RWPE1 (cell line): Measurements from ENCODE around the gene SAPCD2.

Source experiments
- CTCF ChIA-PET: fragments of 350-600 bp; sonication (Branson Sonifier 250); formaldehyde crosslinking; extraction: SDS; loops from one replicate; lab custom pipeline; 2021; lab: Yijun Ruan, JAX
- POLR2A ChIA-PET: fragments of 400-600 bp; formaldehyde crosslinking; extraction: SDS; loops from one replicate; lab custom pipeline; 2020; ENCODE audit warnings: antibody characterized with exemption; ENCODE audit not compliant: low non-redundant PET; lab: Yijun Ruan, JAX
- DNase-seq: peaks from one replicate; pipeline ENCODE4 v3.0.0; 2012; ENCODE audit warnings: low spot score
- H3K27ac ChIP-seq: fragments of 450-650 bp; 2 replicates; pipeline ENCODE4 v1.5.1; 2017
- CTCF ChIP-seq: fragments of 450-650 bp; conservative IDR thresholded peaks from 2 replicates; pipeline ENCODE4 v1.5.1; 2017; ENCODE audit warnings: low read depth, mild to moderate bottlenecking

SAPCD2 gene

DNA sequence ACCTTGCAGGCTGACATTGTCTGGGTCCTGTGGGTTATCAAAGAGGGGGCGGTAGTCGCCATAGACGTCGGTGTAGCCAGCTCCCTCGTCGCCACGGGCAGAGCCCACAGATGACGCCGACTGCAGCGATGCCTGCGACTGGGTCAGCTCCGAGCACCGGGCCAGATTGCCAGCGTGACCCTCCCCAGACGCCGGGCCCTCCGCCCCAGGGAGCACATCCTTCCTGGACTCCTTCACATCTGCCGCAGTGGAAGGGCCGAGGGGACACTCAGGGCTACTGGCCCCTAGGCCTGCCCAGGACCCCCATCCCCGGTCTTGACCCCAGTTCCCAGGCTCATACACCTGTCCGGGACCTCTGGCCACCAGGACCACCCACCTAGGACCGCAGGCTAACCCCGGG lies 56.2 kb downstream of the SAPCD2 start:
- no peak overlapping the region for H3K27ac ChIP-seq
- TF ChIP-seq CTCF: no peak
- DNase-seq: no peak
- ChIA-PET POLR2A (no interaction called here), CTCF (interaction anchor here (1.3 to 3.4 kb wide), 2 partner anchors 10 to 15 kb away, joined by 5 to 22 read pairs; no protein-coding TSS in a partner anchor)

DNA sequence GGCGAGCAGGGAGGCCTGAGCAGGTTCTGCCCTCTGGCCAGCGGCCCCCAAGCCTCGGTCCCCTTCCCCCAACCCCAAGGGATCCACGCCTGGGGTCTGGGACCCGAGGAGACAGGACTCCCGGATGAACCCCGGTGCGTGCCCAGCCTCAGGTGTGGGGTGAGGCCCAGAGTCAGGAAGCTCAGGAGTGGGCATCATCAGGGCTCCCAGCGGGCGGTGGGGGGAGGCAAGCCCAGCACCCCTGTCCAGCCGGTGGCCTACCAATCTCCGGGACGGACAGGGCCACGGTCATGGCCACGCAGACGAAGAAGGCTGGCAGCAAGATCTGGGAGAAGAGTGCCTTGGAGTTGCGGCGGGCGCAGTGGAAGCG lies 56.8 kb downstream of the SAPCD2 start:
- ChIA-PET CTCF (interaction anchor here (1.2 kb wide), 1 partner anchor 15 kb away, joined by 4 read pairs; no protein-coding TSS in a partner anchor), POLR2A (no interaction called here)
- no peak for DNase-seq
- H3K27ac ChIP-seq: no peak overlapping the region
- no peak for TF ChIP-seq CTCF

DNA sequence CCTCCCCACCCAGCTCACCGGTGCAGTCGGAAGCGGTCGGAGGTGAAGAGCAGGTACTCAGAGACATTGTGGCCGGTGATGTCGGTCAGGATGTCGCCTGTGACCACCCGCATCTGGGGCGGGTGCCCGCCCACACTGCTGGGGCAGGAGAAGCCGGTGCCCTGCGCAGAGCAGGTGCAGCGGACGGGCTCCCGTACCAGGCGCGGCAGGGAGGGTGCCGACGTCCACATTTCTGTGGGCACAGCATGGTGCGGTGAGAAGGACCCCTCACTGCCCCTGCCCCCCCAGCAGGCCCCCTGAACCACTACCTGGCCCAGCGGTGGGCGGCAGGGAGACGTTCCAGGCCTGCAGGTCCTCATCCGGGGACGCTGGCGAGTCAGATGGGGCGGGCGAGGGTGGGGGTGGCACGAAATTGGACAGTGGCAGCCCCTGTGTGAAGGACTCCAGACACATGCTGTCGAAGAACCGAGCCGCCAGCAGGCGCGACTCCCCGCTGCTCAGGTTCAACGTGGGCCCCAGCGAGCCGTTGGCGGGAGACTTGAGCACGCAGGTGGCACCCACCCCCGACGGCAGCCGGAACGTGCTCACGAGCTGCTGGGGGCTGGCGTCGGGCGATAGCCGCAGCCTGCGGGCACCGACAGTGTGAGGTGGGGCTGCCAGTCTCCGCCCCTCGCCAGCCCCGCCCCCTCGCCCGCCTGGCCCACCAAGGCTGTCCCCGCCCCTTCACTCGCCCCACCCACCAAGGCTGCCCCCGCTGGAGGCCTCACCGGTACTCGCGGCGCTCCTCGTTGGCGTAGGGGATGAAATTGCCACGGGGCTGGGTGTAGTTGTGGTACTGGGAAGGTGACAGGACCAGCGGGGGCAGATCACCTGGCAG lies 57.4 kb downstream of the SAPCD2 start:
- no peak for TF ChIP-seq CTCF
- H3K27ac ChIP-seq: no peak overlapping the region
- no peak for DNase-seq
- CTCF ChIA-PET: interaction anchor here (1.2 to 1.8 kb wide), 3 partner anchors 16 to 22 kb away, joined by 4 to 8 read pairs (median 4); no protein-coding TSS in a partner anchor
- POLR2A ChIA-PET: no interaction called here
